A673 (cell line): Measurements from ENCODE around the gene NLN.

Experiments used
- CTCF ChIP-seq: fragments of 300-800, 200-600 bp; sonication (generic); conservative IDR thresholded peaks from 2 replicates; pipeline ENCODE4 v1.5.1; 2017; ENCODE audit warnings: low read depth, mild to moderate bottlenecking, antibody characterized with exemption, low read length, moderate library complexity, mixed read lengths
- EZH2 ChIP-seq: fragments of 200-600 bp; sonication (generic); IDR thresholded peaks from 2 replicates; pipeline ENCODE4 v1.6.1; 2017; ENCODE audit warnings: borderline replicate concordance, low read depth, mild to moderate bottlenecking, mixed read lengths, antibody characterized with exemption, low read length; ENCODE audit not compliant: poor library complexity, severe bottlenecking

GRCh38 chr5:65722575-65723403 is 784 bp downstream of the NLN start:
- no peak for TF ChIP-seq CTCF
- no peak for TF ChIP-seq EZH2
